Measurements from ENCODE around the gene OPA3.

OPA3 gene

DNA sequence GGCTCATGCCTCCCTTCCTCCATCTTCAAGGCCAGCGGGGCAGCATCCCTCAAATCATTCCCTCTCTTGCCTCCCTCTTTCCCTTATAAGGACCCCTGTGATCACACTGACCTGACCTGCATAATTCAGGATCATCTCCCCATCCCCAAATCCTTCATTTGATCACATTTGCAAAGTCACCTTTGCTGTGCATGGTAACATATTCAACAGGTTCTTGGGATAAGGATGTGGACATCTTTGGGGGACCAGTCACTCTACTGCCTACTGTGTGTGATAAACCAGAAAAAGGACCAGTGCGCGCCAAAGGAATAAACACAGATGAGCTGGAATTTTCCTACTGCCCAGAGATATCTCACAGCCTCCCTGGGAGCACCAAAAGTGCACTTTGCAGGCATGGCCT is 7.9 kb downstream of the OPA3 start:
- Histone ChIP-seq H3K4me3 (ENCODE audit: low read depth, low read length, poor library complexity, severe bottlenecking) (no peak overlapping the region), H3K79me2 (ENCODE audit: insufficient read depth, low read length) (0 out of 2 replicates have a peak, but pooled peaks cover 3% of the 10 kb centered on the region), H3K36me3 (ENCODE audit: insufficient read depth, low read length) (no peaks in the 10 kb centered on the region; the same call in 1 of the 2 replicates), H3K4me2 (ENCODE audit: low read length) (no peak overlapping the region), H4K20me1 (ENCODE audit: insufficient read depth, low read length) (no peaks in the 10 kb centered on the region), H2AFZ (ENCODE audit: low read length) (no peak overlapping the region), H3F3A (ENCODE audit: insufficient read depth, low read length) (no peaks in the 10 kb centered on the region), H3K4me1 (ENCODE audit: insufficient read depth, low read length, severe bottlenecking) (peaks cover 9% of the 10 kb centered on the region), H3K27ac (ENCODE audit: low read depth, low read length, poor library complexity, severe bottlenecking) (no peak overlapping the region), H3K27me3 (ENCODE audit: insufficient read depth, low read length) (no peaks in the 10 kb centered on the region), H3K9me2 (ENCODE audit: low read depth, low read length) (no peaks in the 10 kb centered on the region), H3K9ac (ENCODE audit: low read length) (no peak overlapping the region), H3K9me3 (ENCODE audit: low read length) (no peaks in the 10 kb centered on the region)
- TF ChIP-seq CTCF (IDR thresholded peaks at IDR 0.05; ENCODE audit: low read length) (no peak), EZH2 (IDR thresholded peaks at IDR 0.05; ENCODE audit: borderline replicate concordance, low read length) (no peak)

DNA sequence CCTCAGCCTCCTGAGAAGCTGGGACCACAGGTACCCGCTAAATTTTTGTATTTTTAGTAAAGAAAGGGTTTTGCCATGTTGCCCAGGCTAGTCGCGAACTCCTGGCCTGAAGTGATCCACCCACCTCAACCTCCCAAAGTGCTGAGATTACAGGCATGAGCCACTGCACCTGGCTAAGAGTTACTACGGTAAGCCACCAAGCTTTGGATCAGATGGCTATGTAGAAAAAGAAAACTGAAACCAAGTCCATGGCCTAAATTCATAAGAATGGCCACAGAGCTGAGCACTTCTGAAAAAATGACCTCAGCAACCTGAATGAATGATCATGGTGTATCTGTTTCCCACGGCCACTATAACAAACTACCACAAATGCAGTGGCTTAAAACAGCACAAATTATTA is 9.4 kb downstream of the OPA3 start:
- Histone ChIP-seq H3K27ac (ENCODE audit: low read depth, low read length, poor library complexity, severe bottlenecking) (no peak overlapping the region), H3K27me3 (ENCODE audit: insufficient read depth, low read length) (no peaks in the 10 kb centered on the region), H3K79me2 (ENCODE audit: insufficient read depth, low read length) (0 out of 2 replicates have a peak, but pooled peaks cover 3% of the 10 kb centered on the region), H3F3A (ENCODE audit: insufficient read depth, low read length) (no peaks in the 10 kb centered on the region), H3K9me3 (ENCODE audit: low read length) (no peaks in the 10 kb centered on the region), H2AFZ (ENCODE audit: low read length) (no peak overlapping the region), H3K4me3 (ENCODE audit: low read depth, low read length, poor library complexity, severe bottlenecking) (no peak overlapping the region), H3K4me1 (ENCODE audit: insufficient read depth, low read length, severe bottlenecking) (peaks cover 14% of the 10 kb centered on the region), H3K4me2 (ENCODE audit: low read length) (no peak overlapping the region; the same call in 1 of the 2 replicates), H3K36me3 (ENCODE audit: insufficient read depth, low read length) (no peaks in the 10 kb centered on the region; the same call in 1 of the 2 replicates), H3K9me2 (ENCODE audit: low read depth, low read length) (no peaks in the 10 kb centered on the region), H4K20me1 (ENCODE audit: insufficient read depth, low read length) (no peaks in the 10 kb centered on the region), H3K9ac (ENCODE audit: low read length) (no peak overlapping the region)
- TF ChIP-seq CTCF (IDR thresholded peaks at IDR 0.05; ENCODE audit: low read length) (no peak), EZH2 (IDR thresholded peaks at IDR 0.05; ENCODE audit: borderline replicate concordance, low read length) (no peak)

- Histone ChIP-seq H3K4me3 (ENCODE audit: low read depth, low read length, poor library complexity, severe bottlenecking) (no peak overlapping the region), H3K27ac (ENCODE audit: low read depth, low read length, poor library complexity, severe bottlenecking) (peak overlapping the region; percentile 0), H3K79me2 (ENCODE audit: insufficient read depth, low read length) (0 out of 2 replicates have a peak, but pooled peaks cover 3% of the 10 kb centered on the region), H3K9ac (ENCODE audit: low read length) (no peak overlapping the region), H2AFZ (ENCODE audit: low read length) (no peak overlapping the region), H3K9me3 (ENCODE audit: low read length) (no peaks in the 10 kb centered on the region), H3K4me1 (ENCODE audit: insufficient read depth, low read length, severe bottlenecking) (peaks cover 21% of the 10 kb centered on the region), H3K9me2 (ENCODE audit: low read depth, low read length) (no peaks in the 10 kb centered on the region), H3K36me3 (ENCODE audit: insufficient read depth, low read length) (no peaks in the 10 kb centered on the region; the same call in 1 of the 2 replicates), H3F3A (ENCODE audit: insufficient read depth, low read length) (no peaks in the 10 kb centered on the region; the same call in 1 of the 2 replicates), H3K4me2 (ENCODE audit: low read length) (no peak overlapping the region), H4K20me1 (ENCODE audit: insufficient read depth, low read length) (no peaks in the 10 kb centered on the region), H3K27me3 (ENCODE audit: insufficient read depth, low read length) (no peaks in the 10 kb centered on the region)
- TF ChIP-seq CTCF (IDR thresholded peaks at IDR 0.05; ENCODE audit: low read length) (no peak), EZH2 (IDR thresholded peaks at IDR 0.05; ENCODE audit: borderline replicate concordance, low read length) (no peak)
These were observed 10.1 kb downstream of the OPA3 start for GRCh38 chr19:45574526-45574925.

Measured in OCI-LY1 (cell line).